ENCODE results near the gene ANKRD11.

ANKRD11 gene

GRCh38 chr16:89505204-89506112 is 15.1 kb upstream of the ANKRD11 start:
- Histone ChIP-seq H3K9ac (ENCODE audit: low read length) (peak overlapping the region; percentile 44), H3K9me3 (ENCODE audit: insufficient read depth, low read length) (no peaks in the 10 kb centered on the region), H4K20me1 (ENCODE audit: low read depth, low read length) (no peaks in the 10 kb centered on the region), H3K27ac (ENCODE audit: low read depth, low read length) (peak overlapping the region; percentile 44), H3F3A (ENCODE audit: insufficient read depth) (peaks cover 21% of the 10 kb centered on the region), H3K36me3 (ENCODE audit: low read length) (no peaks in the 10 kb centered on the region), H3K9me2 (replicated peaks; ENCODE audit: insufficient read depth, low read length) (no peaks in the 10 kb centered on the region), H3K4me2 (ENCODE audit: low read depth, low read length, poor library complexity, severe bottlenecking) (peak overlapping the region; percentile 57), H3K27me3 (ENCODE audit: low read length) (no peaks in the 10 kb centered on the region), H3K79me2 (ENCODE audit: insufficient read depth, low read length) (peaks cover 10% of the 10 kb centered on the region), H2AFZ (ENCODE audit: low read depth, low read length, severe bottlenecking) (peak overlapping the region; percentile 61), H3K4me3 (ENCODE audit: insufficient read depth, low read length, poor library complexity, severe bottlenecking) (peak overlapping the region; percentile 22)
- TF ChIP-seq CTCF (IDR thresholded peaks at IDR 0.05; ENCODE audit: insufficient read depth, low read length, poor library complexity, severe bottlenecking) (no peak), EZH2phosphoT487 (conservative IDR thresholded peaks at IDR 0.05; ENCODE audit: low read length) (no peak)

GRCh38 chr16:89504091-89504490 is 13.7 kb upstream of the ANKRD11 start:
- H3K9me2 ChIP-seq (replicated peaks; ENCODE audit: insufficient read depth, low read length), result no peaks in the 10 kb centered on the region
- H3K4me3 ChIP-seq (ENCODE audit: insufficient read depth, low read length, poor library complexity, severe bottlenecking), result no peak overlapping the region
- H4K20me1 ChIP-seq (ENCODE audit: low read depth, low read length), result no peaks in the 10 kb centered on the region
- no peak overlapping the region for H3K9ac ChIP-seq (ENCODE audit: low read length)
- no peak for TF ChIP-seq CTCF (IDR thresholded peaks at IDR 0.05; ENCODE audit: insufficient read depth, low read length, poor library complexity, severe bottlenecking)
- no peak for TF ChIP-seq EZH2phosphoT487 (conservative IDR thresholded peaks at IDR 0.05; ENCODE audit: low read length)
- H2AFZ ChIP-seq (ENCODE audit: low read depth, low read length, severe bottlenecking), result no peak overlapping the region
- no peaks in the 10 kb centered on the region for H3K27me3 ChIP-seq (ENCODE audit: low read length)
- no peaks in the 10 kb centered on the region for H3K36me3 ChIP-seq (ENCODE audit: low read length)
- no peak overlapping the region for H3K4me2 ChIP-seq (ENCODE audit: low read depth, low read length, poor library complexity, severe bottlenecking)
- H3K27ac ChIP-seq (ENCODE audit: low read depth, low read length), result no peak overlapping the region
- no peaks in the 10 kb centered on the region for H3K9me3 ChIP-seq (ENCODE audit: insufficient read depth, low read length)
- peaks cover 4% of the 10 kb centered on the region for H3K79me2 ChIP-seq (ENCODE audit: insufficient read depth, low read length)
- peaks cover 21% of the 10 kb centered on the region for H3F3A ChIP-seq (ENCODE audit: insufficient read depth)

- Histone ChIP-seq H3K79me2 (ENCODE audit: insufficient read depth, low read length) (no peaks in the 10 kb centered on the region), H3K9me3 (ENCODE audit: insufficient read depth, low read length) (no peaks in the 10 kb centered on the region), H3K4me3 (ENCODE audit: insufficient read depth, low read length, poor library complexity, severe bottlenecking) (no peak overlapping the region), H3K9me2 (replicated peaks; ENCODE audit: insufficient read depth, low read length) (no peaks in the 10 kb centered on the region), H4K20me1 (ENCODE audit: low read depth, low read length) (no peaks in the 10 kb centered on the region), H3K27me3 (ENCODE audit: low read length) (no peaks in the 10 kb centered on the region), H3K36me3 (ENCODE audit: low read length) (no peaks in the 10 kb centered on the region), H3F3A (ENCODE audit: insufficient read depth) (peaks cover 21% of the 10 kb centered on the region), H3K4me2 (ENCODE audit: low read depth, low read length, poor library complexity, severe bottlenecking) (no peak overlapping the region), H3K9ac (ENCODE audit: low read length) (no peak overlapping the region), H3K27ac (ENCODE audit: low read depth, low read length) (no peak overlapping the region), H2AFZ (ENCODE audit: low read depth, low read length, severe bottlenecking) (no peak overlapping the region)
- TF ChIP-seq CTCF (IDR thresholded peaks at IDR 0.05; ENCODE audit: insufficient read depth, low read length, poor library complexity, severe bottlenecking) (no peak), EZH2phosphoT487 (conservative IDR thresholded peaks at IDR 0.05; ENCODE audit: low read length) (no peak)
Measured at GRCh38 chr16:89502081-89502843, 11.9 kb upstream of the ANKRD11 start.

All from SU-DHL-6 (cell line).